IMR-90 (cell line): ENCODE data around the gene A3GALT2. TPM values are rescaled to one million over a fixed set of nuclear protein-coding genes. Genes with fewer than 3 reads are reported as not detected.

Experiments
- ATAC-seq: fragments of 200-7000 bp; cut with Tn5 transposase; 2 replicates; pipeline ENCODE4 v1.9.1; 2020; ENCODE audit warnings: low read depth, mild to moderate bottlenecking, moderate library complexity
- BruUV-seq: library from RNA; stranded (reverse); fragments of 400-500 nt; replicated peaks from 2 replicates; lab custom pipeline; 2021; lab: Mats Ljungman, UMichigan
- CTCF ChIA-PET: fragments of 300-600 bp; formaldehyde crosslinking; extraction: SDS; loops from one replicate; lab custom pipeline; 2021; ENCODE audit warnings: antibody characterized with exemption; lab: Yijun Ruan, JAX
- POLR2A ChIA-PET: fragments of 300-600 bp; sonication (Branson Sonifier 250); formaldehyde crosslinking; loops from one replicate; lab custom pipeline; 2022; ENCODE audit warnings: antibody characterized with exemption; ENCODE audit not compliant: unreplicated experiment; lab: Charles Lee
- DNase-seq: peaks from one replicate; pipeline ENCODE4 v3.0.0; 2013
- H2AFZ ChIP-seq: replicated peaks from 2 replicates; pipeline ENCODE3; 2013; ENCODE audit warnings: low read length, mild to moderate bottlenecking; ENCODE audit not compliant: poor library complexity
- H2AK5ac ChIP-seq: 2 replicates; pipeline ENCODE4 v1.6.1; 2013; ENCODE audit warnings: low read depth, low read length, inconsistent platforms
- H2AK9ac ChIP-seq: replicated peaks from 2 replicates; pipeline ENCODE3; 2013; ENCODE audit warnings: mild to moderate bottlenecking, low read depth, low read length, moderate library complexity; ENCODE audit not compliant: poor library complexity
- H2BK120ac ChIP-seq: 2 replicates; pipeline ENCODE4 v1.6.1; 2013; ENCODE audit warnings: low read depth, low read length, inconsistent platforms
- H2BK15ac ChIP-seq: 3 replicates; pipeline ENCODE4 v1.6.1; 2013; ENCODE audit warnings: low read depth, low read length, inconsistent platforms
- H2BK20ac ChIP-seq: 2 replicates; pipeline ENCODE4 v1.6.1; 2013; ENCODE audit warnings: low read depth, mild to moderate bottlenecking, inconsistent platforms, low read length, moderate library complexity
- H2BK5ac ChIP-seq: 2 replicates; pipeline ENCODE4 v1.6.1; 2013; ENCODE audit warnings: mild to moderate bottlenecking, low read depth, low read length, inconsistent platforms; ENCODE audit not compliant: poor library complexity, severe bottlenecking
- H3K14ac ChIP-seq: replicated peaks from 2 replicates; pipeline ENCODE4 v1.6.1; 2013; ENCODE audit warnings: low read depth, low read length, inconsistent platforms
- H3K18ac ChIP-seq: 2 replicates; pipeline ENCODE4 v1.6.1; 2013; ENCODE audit warnings: low read depth, low read length, control low read depth
- H3K23ac ChIP-seq: 2 replicates; pipeline ENCODE4 v1.6.1; 2013; ENCODE audit warnings: low read depth, low read length, inconsistent platforms
- H3K27ac ChIP-seq: 2 replicates; pipeline ENCODE4 v1.5.1; 2013; ENCODE audit warnings: mild to moderate bottlenecking, control low read depth, low read length; ENCODE audit not compliant: insufficient read depth
- H3K27me3 ChIP-seq: 2 replicates; pipeline ENCODE4 v1.6.1; 2013; ENCODE audit warnings: low read length; ENCODE audit not compliant: control insufficient read depth, insufficient read depth
- H3K36me3 ChIP-seq: 2 replicates; pipeline ENCODE4 v1.6.1; 2013; ENCODE audit warnings: low read length, mixed read lengths; ENCODE audit not compliant: control insufficient read depth, insufficient read depth
- H3K4ac ChIP-seq: 2 replicates; pipeline ENCODE4 v1.6.1; 2013; ENCODE audit warnings: low read depth, low read length, inconsistent platforms
- H3K4me1 ChIP-seq: 2 replicates; pipeline ENCODE4 v1.6.1; 2013; ENCODE audit warnings: low read length, mixed read lengths; ENCODE audit not compliant: control insufficient read depth, insufficient read depth
- H3K4me2 ChIP-seq: 2 replicates; pipeline ENCODE4 v1.6.1; 2013; ENCODE audit warnings: low read depth, mild to moderate bottlenecking, control low read depth, low read length, moderate library complexity
- H3K4me3 ChIP-seq: 2 replicates; pipeline ENCODE4 v1.5.1; 2013; ENCODE audit warnings: low read depth, mild to moderate bottlenecking, control low read depth, low read length, moderate library complexity; ENCODE audit not compliant: insufficient read depth
- H3K56ac ChIP-seq: 2 replicates; pipeline ENCODE4 v1.6.1; 2013; ENCODE audit warnings: low read length, inconsistent platforms; ENCODE audit not compliant: insufficient read depth; ENCODE audit errors: extremely low read depth
- H3K79me1 ChIP-seq, 2 experiments: 2 replicates each; pipeline ENCODE4 v1.6.1; 2013; ENCODE audit warnings: low read length in 2 of 2, inconsistent platforms in 1 of 2, low read depth in 1 of 2
- H3K9ac ChIP-seq: 2 replicates; pipeline ENCODE4 v1.6.1; 2013; ENCODE audit warnings: low read depth, low read length, control low read depth
- H3K9me1 ChIP-seq: 2 replicates; pipeline ENCODE4 v1.6.1; 2013; ENCODE audit warnings: low read length, inconsistent platforms; ENCODE audit not compliant: insufficient read depth
- H3K9me3 ChIP-seq: 2 replicates; pipeline ENCODE4 v1.6.1; 2013; ENCODE audit warnings: low read length; ENCODE audit not compliant: control insufficient read depth, insufficient read depth
- H4K20me1 ChIP-seq: 2 replicates; pipeline ENCODE4 v1.6.1; 2013; ENCODE audit warnings: low read length, inconsistent platforms; ENCODE audit not compliant: insufficient read depth
- H4K5ac ChIP-seq: 2 replicates; pipeline ENCODE4 v1.6.1; 2013; ENCODE audit warnings: mild to moderate bottlenecking, low read depth, low read length, control low read depth
- H4K8ac ChIP-seq, 2 experiments: 2 replicates each; pipeline ENCODE4 v1.6.1; 2013; ENCODE audit warnings: low read depth in 2 of 2, low read length in 2 of 2, control low read depth in 1 of 2, inconsistent platforms in 1 of 2
- H4K91ac ChIP-seq: 2 replicates; pipeline ENCODE4 v1.6.1; 2013; ENCODE audit warnings: low read depth, low read length, inconsistent platforms; ENCODE audit not compliant: insufficient read depth
- RCOR1 ChIP-seq: IDR thresholded peaks from 2 replicates; pipeline ENCODE4 v1.6.1; 2012; ENCODE audit warnings: mild to moderate bottlenecking, low read length, improper control_type of control experiment; ENCODE audit not compliant: insufficient replicate concordance
- WGBS, 2 experiments: methylation state at CpG; one replicate each; pipeline versions ENCODE4 v1.1.5 to v1.1.7; 2013; ENCODE audit warnings: missing lambda C conversion rate in 2 of 2; ENCODE audit not compliant: insufficient read length in 1 of 2; ENCODE audit errors: extremely low coverage in 2 of 2; 5-methylcytosine and 5-hydroxymethylcytosine counted together
- dilution Hi-C: fragments of 300-500 bp; cut with HindIII; formaldehyde crosslinking; loops from one replicate; pipeline ENCODE4 v1.14.3; 2018; ENCODE audit warnings: low sequenced_read_pairs; ENCODE audit not compliant: unreplicated experiment
- in situ Hi-C: fragments of 300-500 bp; cut with MboI; formaldehyde crosslinking; loops from 3 replicates; pipeline ENCODE4 v1.14.3; 2019; ENCODE audit warnings: low sequenced_read_pairs, inconsistent platforms, mixed read lengths
- intact Hi-C: fragments of 100-400 bp; cut with micrococcal nuclease; formaldehyde crosslinking; loops from 2 replicates; pipeline ENCODE4 v1.10.0; 2022
- polyA plus RNA-seq, 3 experiments: library from polyadenylated mRNA; depleted of rRNA; stranded (reverse); fragments of >200 nt; gene quantifications; 2 replicates each; pipeline ENCODE4 v1.2.3, GENCODE V29; 2012; ENCODE audit warnings: low replicate concordance in 1 of 3
- total RNA-seq: library from RNA; depleted of rRNA; stranded (reverse); fragments of >200 nt; gene quantifications from 2 replicates; pipeline ENCODE4 v1.2.3, GENCODE V29; 2012

Gene A3GALT2
- total and polyA plus RNA-seq, 2 of the 4 experiments (the other 2 are of a cell fraction) = not detected

GRCh38 chr1:33269621-33270020, 51.3 kb downstream of the A3GALT2 start:
- H3K79me1 ChIP-seq = peaks cover 38 to 88% of the 10 kb centered on the region in 2 experiments
- H2BK15ac ChIP-seq = no peak overlapping the region
- H4K20me1 ChIP-seq = peaks cover 50% of the 10 kb centered on the region; the same call in 1 of the 2 replicates
- no peak overlapping the region for H3K4me3 ChIP-seq
- ChIA-PET CTCF (interaction anchor here (1.2 kb wide), 1 partner anchor 26 kb away, joined by 3 read pairs; no protein-coding TSS in a partner anchor), POLR2A (no interaction called here)
- no peak for TF ChIP-seq RCOR1
- H4K91ac ChIP-seq = no peak overlapping the region
- intact Hi-C loops (no loop called here), dilution Hi-C loops (no loop called here), in situ Hi-C loops (no loop called here)
- DNase-seq (no peak), ATAC-seq (no peak)
- no peak overlapping the region for H3K27ac ChIP-seq
- peaks cover 22% of the 10 kb centered on the region; the same call in 1 of the 2 replicates for H3K9me1 ChIP-seq
- H3K4me2 ChIP-seq = no peak overlapping the region
- no peak overlapping the region for H3K18ac ChIP-seq
- BruUV-seq = no TSS peak
- H3K23ac ChIP-seq = no peak overlapping the region
- no peak overlapping the region for H2BK20ac ChIP-seq
- H2BK5ac ChIP-seq = no peak overlapping the region
- no peak overlapping the region for H3K4ac ChIP-seq
- no peak overlapping the region for H3K9ac ChIP-seq
- H2AK9ac ChIP-seq = no peak overlapping the region
- no peak overlapping the region for H3K56ac ChIP-seq
- H4K5ac ChIP-seq = no peak overlapping the region
- no peaks in the 10 kb centered on the region for H3K9me3 ChIP-seq
- H2AK5ac ChIP-seq = no peak overlapping the region
- 60% methylated on average over 3 of the region's 5 CpGs; no CpG with 5 or more reads in 1 of the 2 experiments for whole genome bisulfite sequencing, 2 experiments
- H2BK120ac ChIP-seq = no peak overlapping the region
- no peaks in the 10 kb centered on the region for H3K27me3 ChIP-seq
- H3K36me3 ChIP-seq = peaks cover 16% of the 10 kb centered on the region; the same call in 1 of the 2 replicates
- no peak overlapping the region for H2AFZ ChIP-seq
- no peak overlapping the region for H4K8ac ChIP-seq
- H3K4me1 ChIP-seq = peaks cover 2% of the 10 kb centered on the region; the same call in 1 of the 2 replicates
- H3K14ac ChIP-seq = no peak overlapping the region
